GM19240 (cell line): ENCODE data around the gene MRPS5.
"Not testable (repeated sequence)": the region's sequence is repeated elsewhere in the genome, so short reads cannot be mapped to it uniquely, and the experiment has no call there.

ENCODE experiments used
- DNase-seq: peaks from one replicate; pipeline ENCODE4 v3.0.0; 2011; ENCODE audit warnings: low spot score; ENCODE audit not compliant: insufficient read length

MRPS5 gene

GRCh38 chr2:95121407-95122196, at the start of gene MRPS5:
TSS of gene MRPS5 (minus strand) at chr2:95121808. CDS start at chr2:95121791, 17 bp downstream.
- DNase-seq, result peak; percentile 92

DNA sequence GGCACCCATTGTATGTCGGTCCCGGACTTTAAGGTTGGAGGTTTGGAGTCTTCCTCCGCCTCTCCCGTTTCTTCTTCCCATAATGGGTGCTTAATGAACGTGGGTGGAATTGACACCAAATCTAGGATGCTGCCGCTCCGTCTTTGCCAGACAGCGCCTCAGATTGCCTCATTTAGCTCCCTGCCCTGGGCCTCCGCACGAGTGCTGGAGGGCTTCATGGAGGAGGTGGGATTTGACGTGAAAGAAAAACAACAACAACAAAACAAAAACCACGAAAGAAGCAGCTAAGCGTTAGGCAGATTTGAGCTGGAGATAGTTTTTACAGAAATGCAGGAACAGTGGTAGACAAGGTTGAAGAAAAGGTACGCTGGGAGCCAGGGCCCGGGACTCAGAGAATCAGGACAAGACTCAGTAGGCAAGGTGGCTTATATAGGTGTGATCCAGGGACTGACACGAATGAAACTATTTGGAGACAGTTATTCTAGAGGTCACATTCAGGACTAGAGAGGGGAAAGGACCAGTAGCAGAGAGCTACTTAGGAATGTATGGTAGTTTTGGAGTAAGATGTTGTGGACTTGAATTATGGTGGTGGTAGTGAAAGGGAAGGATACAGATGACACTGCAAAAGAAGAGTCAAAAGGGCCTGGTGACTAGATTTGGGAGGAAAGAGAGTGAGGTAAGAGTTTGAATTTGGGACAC, 44.6 kb upstream of the MRPS5 start:
- no peak for DNase-seq

- peak; percentile 97 for DNase-seq
Observed at GRCh38 chr2:95165371-95166064, 43.9 kb upstream of the MRPS5 start, which contains the start of gene ZNF2. TSS of gene ZNF2 (plus strand) at chr2:95165809. CDS start at chr2:95176227, 10,418 bp downstream.

GRCh38 chr2:95165030-95165370, 43.4 kb upstream of the MRPS5 start:
- DNase-seq, result no peak

DNA sequence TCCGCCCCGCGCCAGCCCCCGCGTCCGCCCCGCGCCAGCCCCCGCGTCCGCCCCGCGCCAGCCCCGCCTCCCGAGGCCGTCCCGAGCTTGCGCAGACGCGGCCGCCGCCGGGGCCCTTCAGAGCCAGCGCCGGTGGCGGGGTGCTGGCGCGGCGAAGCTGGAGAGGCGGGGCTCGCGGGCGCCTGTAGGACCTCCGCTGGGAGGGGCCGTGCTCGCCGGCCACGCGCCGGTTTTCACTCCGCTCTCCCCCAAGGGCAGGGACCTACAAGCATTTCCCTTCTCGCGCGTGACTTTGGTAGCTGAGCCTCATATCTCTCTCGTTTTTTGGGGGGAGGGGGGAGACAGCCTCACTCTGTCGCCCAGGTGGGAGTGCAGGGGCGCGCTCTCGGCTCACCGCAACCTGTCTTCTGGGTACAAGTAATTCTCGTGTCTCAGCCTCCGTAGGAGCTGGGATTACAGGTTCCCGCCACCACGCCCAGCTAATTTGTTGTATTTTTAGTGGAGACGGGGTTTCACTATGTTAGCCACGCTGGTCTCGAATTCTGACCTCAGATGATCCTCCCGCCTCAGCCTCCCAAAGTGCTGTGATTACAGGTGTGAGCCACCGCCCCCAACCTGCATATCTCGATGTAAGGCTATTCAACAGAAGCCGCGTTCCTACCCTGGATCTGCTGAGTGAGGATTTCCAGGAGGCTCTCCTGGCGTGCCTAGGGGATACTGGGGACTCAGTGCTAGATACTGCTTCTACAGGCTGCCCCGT, 38.3 kb upstream of the MRPS5 start, which contains the start of gene ZNF514:
TSS of gene ZNF514 (minus strand) at position 159 of the 760 bp plus-strand sequence. CDS start 6,595 bp downstream, outside the sequence.
- DNase-seq, result peak; percentile 62

- DNase-seq, result peak; percentile 27
Observed at GRCh38 chr2:95158891-95159619, 37.4 kb upstream of the MRPS5 start.

DNA sequence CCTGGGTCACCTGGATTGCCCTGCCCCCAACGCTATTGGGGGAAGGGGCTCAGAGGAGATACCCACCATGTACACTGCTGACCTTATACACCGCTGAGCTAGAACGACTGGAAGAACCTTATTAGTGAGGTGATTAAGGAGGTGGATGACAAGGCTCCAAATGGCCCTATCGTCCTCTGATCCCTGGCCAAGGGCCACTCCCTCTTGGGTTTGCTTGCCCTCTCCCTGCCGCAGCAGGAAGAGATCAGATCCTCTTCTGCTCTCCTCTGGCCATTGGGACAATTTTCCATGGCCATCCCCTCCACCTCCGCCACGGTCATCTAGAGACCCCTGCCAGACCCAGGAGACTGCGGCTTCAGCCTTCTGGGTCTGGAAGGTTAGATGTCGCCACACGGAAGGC, 36.8 kb upstream of the MRPS5 start:
- no peak for DNase-seq

DNA sequence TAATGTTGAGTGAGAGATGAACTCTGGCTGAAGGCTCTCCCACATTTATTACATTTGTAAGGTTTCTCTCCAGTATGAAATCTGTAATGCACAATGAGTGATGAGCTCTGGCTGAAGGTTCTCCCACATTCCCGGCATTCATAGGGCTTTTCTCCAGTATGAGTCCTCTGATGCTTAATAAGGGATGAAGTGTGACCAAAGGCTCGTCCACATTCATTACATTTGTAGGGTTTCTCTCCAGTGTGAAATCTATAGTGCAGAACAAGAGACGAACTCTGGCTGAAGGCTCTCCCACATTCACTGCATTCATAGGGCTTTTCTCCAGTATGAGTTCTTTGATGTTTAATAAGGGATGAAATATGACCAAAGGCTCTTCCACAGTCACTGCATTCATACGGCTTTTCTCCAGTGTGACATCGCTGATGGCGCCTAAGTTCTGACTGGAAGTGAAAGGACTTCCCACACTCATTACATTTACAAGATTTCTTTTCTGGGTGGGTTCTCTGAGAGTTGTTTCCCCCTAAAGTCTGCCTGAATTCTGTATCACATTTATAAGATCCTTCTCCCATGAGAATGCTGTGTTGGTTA, 27.9 kb upstream of the MRPS5 start:
- no peak for DNase-seq

- DNase-seq, result no peak
Observed at GRCh38 chr2:95143838-95144237, 22.2 kb upstream of the MRPS5 start.

GRCh38 chr2:95138702-95139101, 17.1 kb upstream of the MRPS5 start:
- no peak for DNase-seq

- DNase-seq, result no peak
Observed at GRCh38 chr2:95122197-95122551, 566 bp upstream of the MRPS5 start.

- DNase-seq, result no peak
Observed at GRCh38 chr2:95121093-95121406, 558 bp downstream of the MRPS5 start.

GRCh38 chr2:95115418-95115817, 6.2 kb downstream of the MRPS5 start:
- no peak for DNase-seq

GRCh38 chr2:95113464-95113863, 8.1 kb downstream of the MRPS5 start:
- DNase-seq, result no peak

GRCh38 chr2:95110395-95110794, 11.2 kb downstream of the MRPS5 start:
- DNase-seq, result no peak

DNA sequence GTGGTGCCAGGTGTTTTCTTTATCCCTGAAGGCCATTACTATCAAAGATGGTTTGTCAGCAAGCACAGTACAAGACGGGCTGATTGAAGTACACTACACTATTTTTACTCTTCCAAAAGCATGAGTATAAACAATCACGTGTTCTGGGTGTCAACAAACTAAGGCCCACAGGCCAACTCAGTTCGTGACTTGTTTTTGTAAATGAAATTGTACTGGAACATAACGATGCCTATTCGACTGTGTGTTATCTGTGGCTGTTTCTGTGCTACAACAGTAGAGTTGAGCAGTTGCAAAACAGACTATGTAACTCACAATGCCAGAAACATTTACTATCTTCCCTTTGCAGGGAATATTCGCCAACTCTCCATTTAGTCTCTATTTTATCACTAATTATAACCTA, 12.3 kb downstream of the MRPS5 start:
- no peak for DNase-seq

- no peak for DNase-seq
Observed at GRCh38 chr2:95106081-95106480, 15.5 kb downstream of the MRPS5 start.

- DNase-seq, result no peak
Observed at GRCh38 chr2:95104606-95105005, 17.0 kb downstream of the MRPS5 start.

DNA sequence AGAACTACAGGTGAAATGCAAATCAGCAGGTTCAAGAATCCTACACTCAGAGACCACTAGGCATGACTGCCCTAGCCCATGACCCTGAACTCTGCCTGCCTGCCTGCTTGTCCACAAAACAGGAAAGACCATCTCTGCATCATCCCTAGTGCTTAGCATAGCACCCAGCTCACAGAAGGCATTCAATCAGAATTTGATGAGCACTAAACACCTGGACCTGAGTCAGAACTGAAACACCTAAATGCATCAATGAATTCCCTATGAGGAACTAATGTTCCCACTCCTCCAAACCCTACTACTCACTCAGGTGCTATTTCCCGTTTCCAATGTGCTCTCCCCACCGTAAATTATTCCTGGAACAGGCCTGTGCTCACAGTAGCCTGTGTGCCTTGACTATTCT, 21.7 kb downstream of the MRPS5 start:
- no peak for DNase-seq

GRCh38 chr2:95098273-95098672, 23.3 kb downstream of the MRPS5 start:
- DNase-seq, result not testable (repeated sequence)
